SH-SY5Y (cell line): ENCODE data around the gene GOSR2.

Source experiments
- GATA2 ChIP-seq: IDR thresholded peaks from 2 replicates; pipeline ENCODE4 v1.6.1; 2011; ENCODE audit warnings: mild to moderate bottlenecking, low read depth, low read length
- GATA3 ChIP-seq: IDR thresholded peaks from 2 replicates; pipeline ENCODE4 v1.6.1; 2011; ENCODE audit warnings: low read depth, mild to moderate bottlenecking, low read length, moderate library complexity

DNA sequence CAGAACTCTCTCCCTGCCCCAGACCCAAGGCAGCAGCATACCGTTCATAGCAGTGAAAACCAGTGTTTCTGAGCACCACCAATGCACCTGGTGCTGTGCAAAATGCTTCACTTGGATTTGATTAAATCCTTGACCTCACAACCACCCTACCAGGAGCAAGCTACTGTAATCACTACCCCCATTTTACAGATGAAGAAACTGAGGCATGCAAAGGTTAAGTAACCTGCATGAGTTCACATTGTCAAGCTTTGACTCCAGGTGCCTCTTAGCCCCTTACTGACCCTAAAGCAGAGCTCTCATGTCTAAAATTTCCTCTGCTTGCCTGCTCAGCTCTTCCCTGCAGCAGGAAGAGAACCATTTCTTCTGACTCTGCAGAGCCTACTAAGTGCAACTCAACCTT is 34.2 kb upstream of the GOSR2 start:
- no peak for TF ChIP-seq GATA2
- no peak for TF ChIP-seq GATA3
